Mesothelial cell of epicardium (in vitro differentiated cells): ENCODE measurements around the gene SRMS. TPM values are rescaled to one million over a fixed set of nuclear protein-coding genes. Genes with fewer than 3 reads are reported as not detected.
"Not testable (repeated sequence)": the region's sequence is repeated elsewhere in the genome, so short reads cannot be mapped to it uniquely, and the experiment has no call there.

Experiments
- DNase-seq, 2 experiments: peaks; one replicate each; pipeline ENCODE4 v3.0.0; 2021; ENCODE audit warnings: low spot score in 2 of 2; ENCODE audit not compliant: unreplicated experiment in 2 of 2
- H3K27ac Mint-ChIP-seq: 2 replicates; pipeline ENCODE4 v1.8.0; 2021; ENCODE audit warnings: mixed read lengths
- H3K27me3 Mint-ChIP-seq: 2 replicates; pipeline ENCODE4 v1.8.0; 2021; ENCODE audit warnings: low read depth, mixed read lengths
- H3K36me3 Mint-ChIP-seq: 2 replicates; pipeline ENCODE4 v1.8.0; 2021; ENCODE audit warnings: mixed read lengths
- H3K4me1 Mint-ChIP-seq: 2 replicates; pipeline ENCODE4 v1.8.0; 2021; ENCODE audit warnings: mixed read lengths
- H3K4me3 Mint-ChIP-seq: 2 replicates; pipeline ENCODE4 v1.8.0; 2021; ENCODE audit warnings: mild to moderate bottlenecking, moderate library complexity, mixed read lengths
- H3K9me3 Mint-ChIP-seq: 2 replicates; pipeline ENCODE4 v1.8.0; 2021; ENCODE audit warnings: mixed read lengths
- CTCF ChIP-seq: fragments of 200-600 bp; sonication (generic); IDR thresholded peaks from one replicate; pipeline ENCODE4 v1.5.0; 2021; ENCODE audit warnings: antibody characterized with exemption; ENCODE audit not compliant: unreplicated experiment
- total RNA-seq: library from RNA; stranded (reverse); gene quantifications from 3 replicates; pipeline ENCODE4 v1.2.1, GENCODE V29; 2021

SRMS gene
- total RNA-seq, 1 donor from 2014 or later: not detected

GRCh38 chr20:63574829-63575743, 27.5 kb upstream of the SRMS start:
- DNase-seq: no peak
- H3K4me3 Mint-ChIP-seq: peak overlapping the region; percentile 62
- no peaks in the 10 kb centered on the region for H3K9me3 Mint-ChIP-seq
- TF ChIP-seq CTCF: no peak
- H3K27me3 Mint-ChIP-seq: peaks cover 5% of the 10 kb centered on the region
- no peak overlapping the region for H3K27ac Mint-ChIP-seq
- H3K4me1 Mint-ChIP-seq: no peaks in the 10 kb centered on the region
- no peaks in the 10 kb centered on the region for H3K36me3 Mint-ChIP-seq

GRCh38 chr20:63574156-63574828, 26.7 kb upstream of the SRMS start, which contains the start of gene HELZ2:
HELZ2 (minus strand) TSS chr20:63574239; CDS start chr20:63572385, 1,854 bp downstream.
- H3K4me1 Mint-ChIP-seq: no peaks in the 10 kb centered on the region
- peak within 1 kb of the TSS; percentile 78 for H3K4me3 Mint-ChIP-seq
- no peak for TF ChIP-seq CTCF
- H3K27ac Mint-ChIP-seq: peak within 1 kb of the TSS; percentile 82
- H3K36me3 Mint-ChIP-seq: no peaks in the 10 kb centered on the region
- H3K27me3 Mint-ChIP-seq: peaks cover 2% of the 10 kb centered on the region
- DNase-seq: peak; percentile 49 to 66
- no peaks in the 10 kb centered on the region for H3K9me3 Mint-ChIP-seq

- H3K27me3 Mint-ChIP-seq: peaks cover 2% of the 10 kb centered on the region
- no peak for DNase-seq
- H3K4me1 Mint-ChIP-seq: no peaks in the 10 kb centered on the region
- H3K9me3 Mint-ChIP-seq: no peaks in the 10 kb centered on the region
- H3K27ac Mint-ChIP-seq: peak overlapping the region; percentile 82
- H3K36me3 Mint-ChIP-seq: no peaks in the 10 kb centered on the region
- H3K4me3 Mint-ChIP-seq: peak overlapping the region; percentile 78
- TF ChIP-seq CTCF: no peak
Observed at GRCh38 chr20:63573647-63574131, 26.1 kb upstream of the SRMS start.

GRCh38 chr20:63572788-63573646, 25.5 kb upstream of the SRMS start:
- Mint-ChIP-seq H3K4me1 (no peaks in the 10 kb centered on the region), H3K4me3 (peak overlapping the region; percentile 78), H3K36me3 (no peaks in the 10 kb centered on the region), H3K27me3 (peaks cover 2% of the 10 kb centered on the region), H3K9me3 (no peaks in the 10 kb centered on the region), H3K27ac (no peak overlapping the region)
- no peak for DNase-seq
- TF ChIP-seq CTCF: peak; percentile 11

- no peak for TF ChIP-seq CTCF
- H3K9me3 Mint-ChIP-seq: no peaks in the 10 kb centered on the region
- DNase-seq: no peak
- no peak overlapping the region for H3K4me3 Mint-ChIP-seq
- peaks cover 2% of the 10 kb centered on the region for H3K27me3 Mint-ChIP-seq
- H3K27ac Mint-ChIP-seq: no peak overlapping the region
- no peaks in the 10 kb centered on the region for H3K36me3 Mint-ChIP-seq
- H3K4me1 Mint-ChIP-seq: no peaks in the 10 kb centered on the region
Observed at GRCh38 chr20:63572071-63572787, 24.7 kb upstream of the SRMS start.

GRCh38 chr20:63571087-63571478, 23.5 kb upstream of the SRMS start:
- not testable (repeated sequence) for H3K36me3 Mint-ChIP-seq, H3K27me3 Mint-ChIP-seq, H3K9me3 Mint-ChIP-seq, H3K27ac Mint-ChIP-seq, DNase-seq, H3K4me3 Mint-ChIP-seq, H3K4me1 Mint-ChIP-seq
